ENCODE data around the gene PSG11. TPM values are rescaled to one million over a fixed set of nuclear protein-coding genes. Genes with fewer than 3 reads are reported as not detected.
"Not testable (repeated sequence)": the region's sequence is repeated elsewhere in the genome, so short reads cannot be mapped to it uniquely, and the experiment has no call there.

Gene PSG11
- total RNA-seq, 2 donors from 2014 or later, result not detected

- Histone ChIP-seq H3K27ac (no peak overlapping the region), H3K9me3 (no peaks in the 10 kb centered on the region), H3K4me1 (no peaks in the 10 kb centered on the region), H3K4me3 (no peak overlapping the region), H3K36me3 (no peaks in the 10 kb centered on the region), H3K27me3 (no peaks in the 10 kb centered on the region)
- no peak for DNase-seq (ENCODE audit: low spot score)
- no peak for TF ChIP-seq CTCF (IDR thresholded peaks at IDR 0.05)
These were observed 36.4 kb downstream of the PSG11 start for GRCh38 chr19:42989851-42990250.

GRCh38 chr19:42989186-42989585, 37.1 kb downstream of the PSG11 start:
- H3K27ac ChIP-seq; H3K36me3 ChIP-seq; H3K9me3 ChIP-seq; H3K4me1 ChIP-seq; DNase-seq (ENCODE audit: low spot score); H3K4me3 ChIP-seq; H3K27me3 ChIP-seq: not testable (repeated sequence)

- H3K27me3 ChIP-seq; H3K36me3 ChIP-seq; DNase-seq (ENCODE audit: low spot score); H3K4me1 ChIP-seq; H3K9me3 ChIP-seq; H3K27ac ChIP-seq; H3K4me3 ChIP-seq: not testable (repeated sequence)
These were observed 38.1 kb downstream of the PSG11 start for GRCh38 chr19:42988206-42988605.

GRCh38 chr19:42985588-42985987, 40.7 kb downstream of the PSG11 start:
- Histone ChIP-seq H3K4me1 (no peaks in the 10 kb centered on the region), H3K4me3 (no peak overlapping the region), H3K36me3 (no peaks in the 10 kb centered on the region), H3K27ac (no peak overlapping the region), H3K27me3 (no peaks in the 10 kb centered on the region), H3K9me3 (no peaks in the 10 kb centered on the region)
- TF ChIP-seq CTCF (IDR thresholded peaks at IDR 0.05), result no peak
- DNase-seq (ENCODE audit: low spot score), result no peak

GRCh38 chr19:42982111-42982510, 44.2 kb downstream of the PSG11 start:
- not testable (repeated sequence) for H3K27ac ChIP-seq; DNase-seq (ENCODE audit: low spot score); H3K4me1 ChIP-seq; H3K36me3 ChIP-seq; H3K9me3 ChIP-seq; H3K4me3 ChIP-seq; H3K27me3 ChIP-seq

GRCh38 chr19:42971451-42971850, 54.8 kb downstream of the PSG11 start:
- H3K27ac ChIP-seq; H3K4me1 ChIP-seq; H3K27me3 ChIP-seq; H3K4me3 ChIP-seq; H3K9me3 ChIP-seq; H3K36me3 ChIP-seq; DNase-seq (ENCODE audit: low spot score): not testable (repeated sequence)

GRCh38 chr19:42965176-42965575, 61.1 kb downstream of the PSG11 start:
- Histone ChIP-seq H3K4me1 (no peaks in the 10 kb centered on the region), H3K27me3 (no peaks in the 10 kb centered on the region), H3K27ac (no peak overlapping the region), H3K4me3 (no peak overlapping the region), H3K9me3 (no peaks in the 10 kb centered on the region), H3K36me3 (no peaks in the 10 kb centered on the region)
- DNase-seq (ENCODE audit: low spot score), result no peak
- TF ChIP-seq CTCF (IDR thresholded peaks at IDR 0.05), result no peak

- DNase-seq (ENCODE audit: low spot score), result no peak
- TF ChIP-seq CTCF (IDR thresholded peaks at IDR 0.05), result no peak
- Histone ChIP-seq H3K4me1 (no peaks in the 10 kb centered on the region), H3K27me3 (no peaks in the 10 kb centered on the region), H3K27ac (no peak overlapping the region), H3K4me3 (no peak overlapping the region), H3K9me3 (no peaks in the 10 kb centered on the region), H3K36me3 (no peaks in the 10 kb centered on the region)
These were observed 65.2 kb downstream of the PSG11 start for GRCh38 chr19:42961119-42961518.

Other genes with a start within 250 kb of the PSG11 start
- gene PSG1, start 146.8 kb downstream of the PSG11 start, total RNA-seq, result not detected
- not detected for gene PSG6, start 108.6 kb downstream of the PSG11 start, total RNA-seq
- gene PSG7, start 89.3 kb downstream of the PSG11 start, total RNA-seq, result not detected
- gene PSG2, start 56.2 kb upstream of the PSG11 start, total RNA-seq, result not detected
- gene PSG5, start 160.1 kb upstream of the PSG11 start, total RNA-seq, result not detected
- gene PSG4, start 179.2 kb upstream of the PSG11 start, total RNA-seq, result not detected
- not detected for gene PSG9, start 243.1 kb upstream of the PSG11 start, total RNA-seq